ENCODE data around the gene MLNR.

MLNR gene

DNA sequence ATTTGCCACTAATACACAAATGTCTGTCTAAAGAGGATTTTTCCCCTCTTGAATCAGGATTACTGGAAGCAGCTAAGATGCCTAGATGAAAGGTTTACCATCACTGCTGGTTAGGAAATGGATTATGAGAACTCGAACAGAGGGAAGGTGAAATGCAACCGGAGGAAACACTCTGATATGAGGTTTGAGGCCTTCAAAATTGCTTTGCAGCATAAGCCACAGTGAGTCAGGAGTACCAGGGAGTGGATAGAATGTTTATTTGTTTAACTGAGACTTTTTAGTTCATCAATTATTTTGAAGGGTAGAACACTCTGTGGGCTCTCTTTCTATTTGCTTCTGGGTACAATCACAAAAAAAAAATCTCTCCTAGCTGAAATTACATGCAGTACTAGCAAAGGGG lies 45.7 kb downstream of the MLNR start:
- Histone ChIP-seq H3K36me3 (ENCODE audit: control insufficient read depth, low read length) (peaks cover 14% of the 10 kb centered on the region; the same call in 1 of the 2 replicates), H3K4me2 (ENCODE audit: low read length) (no peak overlapping the region), H3K27me3 (ENCODE audit: control insufficient read depth, low read length) (no peaks in the 10 kb centered on the region), H3K9me2 (replicated peaks; ENCODE audit: control insufficient read depth, low read length) (no peaks in the 10 kb centered on the region), H3K9me3 (ENCODE audit: control insufficient read depth, insufficient read depth, low read length) (no peaks in the 10 kb centered on the region), H3K4me3 (ENCODE audit: low read length) (no peak overlapping the region), H4K20me1 (ENCODE audit: control insufficient read depth, insufficient read depth, low read depth, low read length) (no peaks in the 10 kb centered on the region), H3F3A (ENCODE audit: control insufficient read depth, insufficient read depth) (no peaks in the 10 kb centered on the region), H3K79me2 (ENCODE audit: control insufficient read depth, low read length) (no peaks in the 10 kb centered on the region), H3K27ac (ENCODE audit: low read depth, low read length) (no peak overlapping the region), H3K4me1 (ENCODE audit: control insufficient read depth, low read length) (no peaks in the 10 kb centered on the region)
- TF ChIP-seq EZH2phosphoT487 (IDR thresholded peaks at IDR 0.05; ENCODE audit: borderline replicate concordance, low read length) (no peak), CTCF (IDR thresholded peaks at IDR 0.05; ENCODE audit: low read depth, low read length, poor library complexity, severe bottlenecking) (no peak)

GRCh38 chr13:49271264-49271663 lies 51.1 kb downstream of the MLNR start:
- Histone ChIP-seq H3K4me1 (ENCODE audit: control insufficient read depth, low read length) (no peaks in the 10 kb centered on the region), H3K36me3 (ENCODE audit: control insufficient read depth, low read length) (peaks cover 3% of the 10 kb centered on the region; the same call in 1 of the 2 replicates)
- TF ChIP-seq CTCF (IDR thresholded peaks at IDR 0.05; ENCODE audit: low read depth, low read length, poor library complexity, severe bottlenecking) (no peak), EZH2phosphoT487 (IDR thresholded peaks at IDR 0.05; ENCODE audit: borderline replicate concordance, low read length) (no peak)

More at GRCh38 chr13:49271264-49271663, 51.1 kb downstream of the MLNR start:
- Histone ChIP-seq H3K79me2 (ENCODE audit: control insufficient read depth, low read length) (no peaks in the 10 kb centered on the region), H3K27ac (ENCODE audit: low read depth, low read length) (no peak overlapping the region), H3K9me2 (replicated peaks; ENCODE audit: control insufficient read depth, low read length) (no peaks in the 10 kb centered on the region), H3K9me3 (ENCODE audit: control insufficient read depth, insufficient read depth, low read length) (no peaks in the 10 kb centered on the region), H3K27me3 (ENCODE audit: control insufficient read depth, low read length) (no peaks in the 10 kb centered on the region), H3K4me2 (ENCODE audit: low read length) (no peak overlapping the region), H3K4me3 (ENCODE audit: low read length) (no peak overlapping the region), H4K20me1 (ENCODE audit: control insufficient read depth, insufficient read depth, low read depth, low read length) (no peaks in the 10 kb centered on the region), H3F3A (ENCODE audit: control insufficient read depth, insufficient read depth) (no peaks in the 10 kb centered on the region)

Measured in DOHH2 (cell line).